ENCODE measurements around the gene MGP. TPM values are rescaled to one million over a fixed set of nuclear protein-coding genes. Genes with fewer than 3 reads are reported as not detected.

The MGP gene
- total and polyA plus RNA-seq, 2 of the 13 experiments (the other 11 are each of a cell fraction or from before 2014, with no cell fraction given), result not detected

DNA sequence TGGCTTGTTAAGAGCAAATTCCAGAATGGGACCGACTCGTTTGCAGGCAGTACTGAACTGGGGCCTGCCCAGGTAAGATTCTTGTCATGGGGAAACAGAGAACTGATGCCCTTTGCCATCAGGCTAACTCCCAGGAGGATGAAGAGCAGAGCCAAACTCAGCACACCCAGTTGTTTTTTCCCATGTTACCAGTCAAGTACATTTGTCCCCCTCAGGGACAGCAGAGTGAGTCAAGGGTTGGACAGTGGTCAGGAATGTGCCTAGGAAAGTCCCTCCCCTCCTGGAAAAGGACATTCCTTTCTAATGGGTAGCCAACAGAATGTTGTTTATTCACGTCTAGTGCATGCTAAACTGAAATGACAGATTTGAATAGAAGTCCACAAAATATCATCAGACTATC is 43.9 kb downstream of the MGP start (continued):
- no peak for TF ChIP-seq SOX13 (IDR thresholded peaks at IDR 0.05)
- TF ChIP-seq SOX13 (CRISPR knock-in tag; conservative IDR thresholded peaks at IDR 0.05 in 1 of 2, IDR thresholded peaks at IDR 0.05 in 1 of 2), result peak in 1 of 2 experiments; percentile 56; a peak in 1 of 4 replicates
- no peak for TF ChIP-seq SRF (IDR thresholded peaks at IDR 0.05; ENCODE audit: low read depth, low read length)
- no peak for TF ChIP-seq ZNF607 (CRISPR knock-in tag; IDR thresholded peaks at IDR 0.05; ENCODE audit: borderline replicate concordance)
- no peak; the same call in 1 of the 2 replicates for TF ChIP-seq KLF12 (CRISPR knock-in tag; IDR thresholded peaks at IDR 0.05; ENCODE audit: borderline replicate concordance)
- no peak for TF ChIP-seq CCAR2 (optimal IDR thresholded peaks at IDR 0.05; ENCODE audit: low read depth, low read length)
- TF ChIP-seq ZMAT3 (CRISPR knock-in tag; conservative IDR thresholded peaks at IDR 0.05), result no peak
- TF ChIP-seq ZNF572 (CRISPR knock-in tag; IDR thresholded peaks at IDR 0.05), result no peak
- TF ChIP-seq ZNF678 (CRISPR knock-in tag; IDR thresholded peaks at IDR 0.05), result no peak
- TF ChIP-seq AFF4 (CRISPR knock-in tag; IDR thresholded peaks at IDR 0.05), result no peak

GRCh38 chr12:14840616-14841015 is 45.0 kb downstream of the MGP start:
- ATAC-seq (peak; percentile 47), DNase-seq (ENCODE audit: low spot score) (peak; percentile 58), FAIRE-seq (peak; percentile 71)
- ChIA-PET POLR2A (interaction anchor here (1.0 to 2.0 kb wide), 3 partner anchors 37 to 69 kb away, joined by 4 to 7 read pairs (median 6); partner anchors contain the start of genes C12orf60 and WBP11), CTCF (ENCODE audit: low intra/inter-chr PET ratio, low total read pairs) (no interaction called here)
- WGBS (ENCODE audit: low lambda C conversion rate), result 44% methylated on average over 4 of the region's 4 CpGs
- Histone ChIP-seq H3K9ac (ENCODE audit: insufficient read depth, low read depth, low read length) (peak overlapping the region; percentile 77), H2AFZ (ENCODE audit: low read length) (no peak overlapping the region), H3K4me1 (ENCODE audit: insufficient read depth, low read length) (peaks cover 69% of the 10 kb centered on the region), H4K20me1 (ENCODE audit: insufficient read depth, low read length) (no peaks in the 10 kb centered on the region), H3K4me2 (ENCODE audit: low read depth, low read length) (peak overlapping the region; percentile 98), H3K27me3 (ENCODE audit: control insufficient read depth in 1 of 2, insufficient read depth in 2 of 2, low read length in 2 of 2) (no peaks in the 10 kb centered on the region; a peak in 1 of 5 replicates), H3K27ac (ENCODE audit: extremely low read length, insufficient read depth, low read length) (peak overlapping the region; percentile 86), H3K9me3 (ENCODE audit: low read length) (no peaks in the 10 kb centered on the region), H3K79me2 (ENCODE audit: insufficient read depth, low read length) (peaks cover 33% of the 10 kb centered on the region), H3K4me3 (replicated peaks in 1 of 3; ENCODE audit: insufficient read depth in 1 of 3, low read depth in 2 of 3, low read length in 3 of 3) (peak overlapping the region in 2 of 3 experiments; percentile 73 to 86; a peak in 2 of 6 replicates), H3K36me3 (replicated peaks in 1 of 2; ENCODE audit: control insufficient read depth in 1 of 2, insufficient read depth in 2 of 2, low read length in 2 of 2) (peaks cover 0 to 16% of the 10 kb centered on the region in 2 experiments; a peak in 2 of 5 replicates)
- intact Hi-C loops (cut with micrococcal nuclease; ENCODE audit: unreplicated experiment), result no loop called here
- in situ Hi-C loops (cut with HindIII; ENCODE audit: extremely low pct_ligation_motif_present, low pct_unique_long_range_greater_than_20kb), result loop anchor here (5.0 kb wide), 1 partner anchor 157 kb away; no protein-coding TSS in a partner anchor
- BruUV-seq (replicated peaks), result no TSS peak
- TF ChIP-seq FOSL2 (CRISPR knock-in tag; IDR thresholded peaks at IDR 0.05) (peak; percentile 47; the same call in 1 of the 2 replicates), HMG20B (CRISPR knock-in tag; conservative IDR thresholded peaks at IDR 0.05) (no peak), ZNF788 (CRISPR knock-in tag; IDR thresholded peaks at IDR 0.05; ENCODE audit: borderline replicate concordance) (no peak), HNRNPK (IDR thresholded peaks at IDR 0.05; ENCODE audit: low read depth, low read length, poor library complexity, severe bottlenecking) (no peak), ZNF720 (CRISPR knock-in tag; IDR thresholded peaks at IDR 0.05) (no peak), DZIP1 (CRISPR knock-in tag; IDR thresholded peaks at IDR 0.05) (no peak), ZIK1 (CRISPR knock-in tag; IDR thresholded peaks at IDR 0.05; ENCODE audit: borderline replicate concordance, low read depth) (no peak), ZNF234 (CRISPR knock-in tag; conservative IDR thresholded peaks at IDR 0.05) (no peak), RELA (CRISPR knock-in tag; IDR thresholded peaks at IDR 0.05) (no peak)
